SK-N-SH (cell line): Measurements from ENCODE around the gene PIP4K2C. TPM values are rescaled to one million over a fixed set of nuclear protein-coding genes. Genes with fewer than 3 reads are reported as not detected.

Experiments used
- CTCF ChIA-PET: fragments of 300-600, 350-600 bp; formaldehyde crosslinking; extraction: SDS; loops from one replicate; lab custom pipeline; 2021; lab: Yijun Ruan, JAX
- POLR2A ChIA-PET: fragments of 350-600 bp; sonication (Branson Sonifier 250); formaldehyde crosslinking; extraction: SDS; loops from one replicate; lab custom pipeline; 2020; ENCODE audit warnings: antibody characterized with exemption, inconsistent platforms; lab: Yijun Ruan, JAX
- DNase-seq: peaks from one replicate; pipeline ENCODE4 v3.0.0; 2012
- H2AFZ ChIP-seq: fragments of 200-600 bp; sonication (generic); 2 replicates; pipeline ENCODE4 v1.8.1; 2016; ENCODE audit warnings: antibody characterized with exemption, mild to moderate bottlenecking, low read depth
- H3F3A ChIP-seq: fragments of 200-600 bp; sonication (generic); replicated peaks from 2 replicates; pipeline ENCODE3; 2016; ENCODE audit warnings: antibody characterized with exemption, mild to moderate bottlenecking; ENCODE audit not compliant: insufficient read depth
- H3K27ac ChIP-seq, 2 experiments: fragments of 200-500 bp in 1 of 2; fragments of 200-600 bp in 1 of 2; sonication (Bioruptor generic) in 1 of 2; sonication (generic), shearing (Covaris generic) in 1 of 2; 2 replicates each; pipeline versions ENCODE4 v1.5.1 to v1.6.1; 2014 to 2016; ENCODE audit warnings: low read depth in 2 of 2, inconsistent platforms in 1 of 2, low read length in 1 of 2, mild to moderate bottlenecking in 1 of 2, mixed read lengths in 1 of 2
- H3K27me3 ChIP-seq: fragments of 200-600 bp; sonication (generic), shearing (Covaris generic); 2 replicates; pipeline ENCODE4 v1.6.1; 2016; ENCODE audit warnings: mixed run types; ENCODE audit not compliant: insufficient read depth
- H3K36me3 ChIP-seq, 2 experiments: fragments of 200-500 bp in 1 of 2; fragments of 200-600 bp in 1 of 2; sonication (Bioruptor generic) in 1 of 2; sonication (generic) in 1 of 2; replicated peaks in 1 of 2; 2 replicates each; pipeline versions ENCODE3 to v1.5.1; 2014 to 2016; ENCODE audit warnings: low read length in 1 of 2, mild to moderate bottlenecking in 1 of 2; ENCODE audit not compliant: insufficient read depth in 2 of 2, control insufficient read depth in 1 of 2
- H3K4me1 ChIP-seq, 2 experiments: fragments of 200-500 bp in 1 of 2; fragments of 200-600 bp in 1 of 2; sonication (Bioruptor generic) in 1 of 2; sonication (generic), shearing (Covaris generic) in 1 of 2; 2 replicates each; pipeline versions ENCODE4 v1.5.1 to v1.6.1; 2014 to 2016; ENCODE audit warnings: low read depth in 1 of 2, low read length in 1 of 2, mixed run types in 1 of 2; ENCODE audit not compliant: insufficient read depth in 2 of 2, control insufficient read depth in 1 of 2
- H3K4me2 ChIP-seq: fragments of 200-600 bp; sonication (generic), shearing (Covaris generic); 2 replicates; pipeline ENCODE4 v1.6.1; 2017; ENCODE audit warnings: mixed run types
- H3K4me3 ChIP-seq, 2 experiments: fragments of 200-500 bp in 1 of 2; fragments of 200-600 bp in 1 of 2; sonication (Bioruptor generic) in 1 of 2; sonication (generic), shearing (Covaris generic) in 1 of 2; 2 replicates each; pipeline versions ENCODE4 v1.5.1 to v1.8.1; 2014 to 2016; ENCODE audit warnings: low read depth in 2 of 2, inconsistent platforms in 1 of 2, low read length in 1 of 2, mild to moderate bottlenecking in 1 of 2, mixed read lengths in 1 of 2, moderate library complexity in 1 of 2
- H3K79me2 ChIP-seq: fragments of 200-600 bp; sonication (generic); 2 replicates; pipeline ENCODE4 v1.8.1; 2017; ENCODE audit warnings: mild to moderate bottlenecking; ENCODE audit not compliant: insufficient read depth
- H3K9ac ChIP-seq: fragments of 200-600 bp; sonication (generic); 2 replicates; pipeline ENCODE4 v1.6.1; 2017; ENCODE audit warnings: mixed run types
- H3K9me2 ChIP-seq: fragments of 200-600 bp; sonication (generic); 2 replicates; pipeline ENCODE4 v1.6.1; 2017; ENCODE audit warnings: mixed run types
- H3K9me3 ChIP-seq: fragments of 200-600 bp; sonication (generic); 2 replicates; pipeline ENCODE4 v1.6.1; 2017; ENCODE audit warnings: mixed run types, mild to moderate bottlenecking, moderate library complexity
- H4K20me1 ChIP-seq: fragments of 200-600 bp; sonication (generic); 2 replicates; pipeline ENCODE4 v1.6.1; 2017; ENCODE audit warnings: mild to moderate bottlenecking, mixed run types; ENCODE audit not compliant: insufficient read depth
- CHD2 ChIP-seq: fragments of 150-350 bp; IDR thresholded peaks from 2 replicates; pipeline ENCODE4 v1.6.1; 2018; ENCODE audit warnings: low read length; ENCODE audit not compliant: partially characterized antibody
- EP300 ChIP-seq, 2 experiments: IDR thresholded peaks; 2 replicates each; pipeline versions ENCODE4 v1.4.0 to v1.6.1; 2012; ENCODE audit warnings: borderline replicate concordance in 1 of 2, low read depth in 1 of 2, low read length in 1 of 2
- FOSL2 ChIP-seq: IDR thresholded peaks from 2 replicates; pipeline ENCODE4 v1.4.0; 2012; ENCODE audit warnings: low read depth, mild to moderate bottlenecking, moderate library complexity, borderline replicate concordance
- GABPA ChIP-seq: IDR thresholded peaks from 2 replicates; pipeline ENCODE4 v1.4.0; 2012; ENCODE audit warnings: low read depth, mild to moderate bottlenecking
- GATA2 ChIP-seq: sonication (generic); formaldehyde crosslinking; IDR thresholded peaks from 2 replicates; pipeline ENCODE4 v1.5.0; 2020; ENCODE audit warnings: mild to moderate bottlenecking, missing genetic modification reagents
- IRF3 ChIP-seq: fragments of 150-350 bp; IDR thresholded peaks from 2 replicates; pipeline ENCODE4 v1.6.1; 2016; ENCODE audit warnings: mild to moderate bottlenecking, low read depth, low read length
- JUND ChIP-seq: IDR thresholded peaks from 2 replicates; pipeline ENCODE4 v1.4.0; 2012
- MXI1 ChIP-seq: IDR thresholded peaks from 2 replicates; pipeline ENCODE4 v1.6.1; 2012; ENCODE audit warnings: mild to moderate bottlenecking, low read depth, low read length, improper control_type of control experiment
- NRF1 ChIP-seq: IDR thresholded peaks from 2 replicates; pipeline ENCODE4 v1.6.1; 2012; ENCODE audit warnings: low read depth, mild to moderate bottlenecking, low read length
- RAD21 ChIP-seq: IDR thresholded peaks from 2 replicates; pipeline ENCODE4 v1.6.1; 2012; ENCODE audit warnings: mild to moderate bottlenecking, low read length
- RFX5 ChIP-seq: IDR thresholded peaks from 2 replicates; pipeline ENCODE4 v1.6.1; 2012; ENCODE audit warnings: mild to moderate bottlenecking, improper control_type of control experiment, low read length
- SIN3A ChIP-seq: IDR thresholded peaks from 2 replicates; pipeline ENCODE4 v1.6.1; 2012; ENCODE audit warnings: low read depth, mild to moderate bottlenecking, low read length, moderate library complexity, borderline replicate concordance
- SMC3 ChIP-seq: IDR thresholded peaks from 2 replicates; pipeline ENCODE4 v1.6.1; 2012; ENCODE audit warnings: low read depth, low read length, improper control_type of control experiment
- TEAD4 ChIP-seq: IDR thresholded peaks from 2 replicates; pipeline ENCODE4 v1.4.0; 2012; ENCODE audit warnings: mild to moderate bottlenecking, borderline replicate concordance; ENCODE audit not compliant: insufficient read depth
- USF1 ChIP-seq: IDR thresholded peaks from 2 replicates; pipeline ENCODE4 v1.4.0; 2012; ENCODE audit warnings: low read depth, borderline replicate concordance
- USF2 ChIP-seq: fragments of 150-350 bp; IDR thresholded peaks from 2 replicates; pipeline ENCODE4 v1.6.1; 2017; ENCODE audit warnings: antibody characterized with exemption, low read length, low read depth, borderline replicate concordance
- YY1 ChIP-seq: IDR thresholded peaks from 2 replicates; pipeline ENCODE4 v1.4.0; 2012; ENCODE audit warnings: low read depth, mild to moderate bottlenecking
- WGBS: methylation state at CpG from one replicate; pipeline ENCODE4 v1.1.6; 2017; ENCODE audit warnings: low lambda C conversion rate; 5-methylcytosine and 5-hydroxymethylcytosine counted together
- polyA plus RNA-seq, 3 experiments: library from polyadenylated mRNA; depleted of rRNA; stranded (reverse); fragments of >200 nt; gene quantifications; 2 replicates each; pipeline ENCODE4 v1.2.3, GENCODE V29; 2012
- TF ChIP-seq, protein P1 (sequence below): IDR thresholded peaks from 2 replicates; pipeline ENCODE4; 2012
- TF ChIP-seq, protein P2 (sequence below): IDR thresholded peaks from 2 replicates; pipeline ENCODE4 v1.4.0; 2012; ENCODE audit warnings: low read depth, borderline replicate concordance
- TF ChIP-seq, protein P3 (sequence below): fragments of 200-600 bp; sonication (generic); IDR thresholded peaks from 2 replicates; pipeline ENCODE4 v1.6.1; 2017; ENCODE audit warnings: antibody characterized with exemption, mild to moderate bottlenecking, moderate library complexity

Gene PIP4K2C
- polyA plus RNA-seq, 1 of the 3 experiments (the other 2 are of a cell fraction), result 34.2 TPM

- Histone ChIP-seq H3K9me3 (no peaks in the 10 kb centered on the region), H3K27me3 (no peaks in the 10 kb centered on the region), H3K9ac (no peak overlapping the region; the same call in 1 of the 2 replicates), H3F3A (peaks cover under 1% of the 10 kb centered on the region), H3K9me2 (no peaks in the 10 kb centered on the region), H3K27ac (no peak overlapping the region; a peak in 1 of 4 replicates), H3K4me3 (peak overlapping the region; percentile 51 to 75; a peak in 3 of 4 replicates), H4K20me1 (no peaks in the 10 kb centered on the region), H3K36me3 (peaks cover 0 to 47% of the 10 kb centered on the region in 2 experiments), H2AFZ (no peak overlapping the region), H3K79me2 (no peaks in the 10 kb centered on the region), H3K4me1 (peaks cover 5 to 29% of the 10 kb centered on the region in 2 experiments; a peak in 2 of 4 replicates), H3K4me2 (peak overlapping the region; percentile 85)
- POLR2A ChIA-PET, result interaction anchor here (2.7 kb wide), 1 partner anchor 22 kb away, joined by 21 read pairs; the partner anchor contains the start of gene PIP4K2C
- CTCF ChIA-PET, result interaction anchor here (1.4 to 7.4 kb wide), 7 partner anchors 8 to 154 kb away, joined by 4 to 90 read pairs (median 10); partner anchors contain the start of genes B4GALNT1 and PIP4K2C
- TF ChIP-seq TEAD4 (no peak), NRF1 (no peak), RFX5 (no peak), IRF3 (no peak), USF1 (no peak), USF2 (no peak), JUND (no peak), SMC3 (no peak), GABPA (no peak), RAD21 (no peak), FOSL2 (no peak), EP300 (IDR thresholded peaks at IDR 0.05; ENCODE audit: borderline replicate concordance in 1 of 2, low read depth in 1 of 2, low read length in 1 of 2) (no peak), YY1 (no peak), CHD2 (no peak), GATA2 (no peak), MXI1 (no peak), SIN3A (no peak)
- TF ChIP-seq, protein P1, sequence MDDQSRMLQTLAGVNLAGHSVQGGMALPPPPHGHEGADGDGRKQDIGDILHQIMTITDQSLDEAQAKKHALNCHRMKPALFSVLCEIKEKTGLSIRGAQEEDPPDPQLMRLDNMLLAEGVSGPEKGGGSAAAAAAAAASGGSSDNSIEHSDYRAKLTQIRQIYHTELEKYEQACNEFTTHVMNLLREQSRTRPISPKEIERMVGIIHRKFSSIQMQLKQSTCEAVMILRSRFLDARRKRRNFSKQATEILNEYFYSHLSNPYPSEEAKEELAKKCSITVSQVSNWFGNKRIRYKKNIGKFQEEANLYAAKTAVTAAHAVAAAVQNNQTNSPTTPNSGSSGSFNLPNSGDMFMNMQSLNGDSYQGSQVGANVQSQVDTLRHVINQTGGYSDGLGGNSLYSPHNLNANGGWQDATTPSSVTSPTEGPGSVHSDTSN, result no peak
- TF ChIP-seq, protein P2, sequence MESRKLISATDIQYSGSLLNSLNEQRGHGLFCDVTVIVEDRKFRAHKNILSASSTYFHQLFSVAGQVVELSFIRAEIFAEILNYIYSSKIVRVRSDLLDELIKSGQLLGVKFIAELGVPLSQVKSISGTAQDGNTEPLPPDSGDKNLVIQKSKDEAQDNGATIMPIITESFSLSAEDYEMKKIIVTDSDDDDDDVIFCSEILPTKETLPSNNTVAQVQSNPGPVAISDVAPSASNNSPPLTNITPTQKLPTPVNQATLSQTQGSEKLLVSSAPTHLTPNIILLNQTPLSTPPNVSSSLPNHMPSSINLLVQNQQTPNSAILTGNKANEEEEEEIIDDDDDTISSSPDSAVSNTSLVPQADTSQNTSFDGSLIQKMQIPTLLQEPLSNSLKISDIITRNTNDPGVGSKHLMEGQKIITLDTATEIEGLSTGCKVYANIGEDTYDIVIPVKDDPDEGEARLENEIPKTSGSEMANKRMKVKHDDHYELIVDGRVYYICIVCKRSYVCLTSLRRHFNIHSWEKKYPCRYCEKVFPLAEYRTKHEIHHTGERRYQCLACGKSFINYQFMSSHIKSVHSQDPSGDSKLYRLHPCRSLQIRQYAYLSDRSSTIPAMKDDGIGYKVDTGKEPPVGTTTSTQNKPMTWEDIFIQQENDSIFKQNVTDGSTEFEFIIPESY, result no peak
- TF ChIP-seq, protein P3, sequence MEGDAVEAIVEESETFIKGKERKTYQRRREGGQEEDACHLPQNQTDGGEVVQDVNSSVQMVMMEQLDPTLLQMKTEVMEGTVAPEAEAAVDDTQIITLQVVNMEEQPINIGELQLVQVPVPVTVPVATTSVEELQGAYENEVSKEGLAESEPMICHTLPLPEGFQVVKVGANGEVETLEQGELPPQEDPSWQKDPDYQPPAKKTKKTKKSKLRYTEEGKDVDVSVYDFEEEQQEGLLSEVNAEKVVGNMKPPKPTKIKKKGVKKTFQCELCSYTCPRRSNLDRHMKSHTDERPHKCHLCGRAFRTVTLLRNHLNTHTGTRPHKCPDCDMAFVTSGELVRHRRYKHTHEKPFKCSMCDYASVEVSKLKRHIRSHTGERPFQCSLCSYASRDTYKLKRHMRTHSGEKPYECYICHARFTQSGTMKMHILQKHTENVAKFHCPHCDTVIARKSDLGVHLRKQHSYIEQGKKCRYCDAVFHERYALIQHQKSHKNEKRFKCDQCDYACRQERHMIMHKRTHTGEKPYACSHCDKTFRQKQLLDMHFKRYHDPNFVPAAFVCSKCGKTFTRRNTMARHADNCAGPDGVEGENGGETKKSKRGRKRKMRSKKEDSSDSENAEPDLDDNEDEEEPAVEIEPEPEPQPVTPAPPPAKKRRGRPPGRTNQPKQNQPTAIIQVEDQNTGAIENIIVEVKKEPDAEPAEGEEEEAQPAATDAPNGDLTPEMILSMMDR, result no peak
- 100% methylated on average over 7 of the region's 10 CpGs for WGBS
- no peak for DNase-seq
Measured at GRCh38 chr12:57612711-57613426, 21.9 kb downstream of the PIP4K2C start.
